ENCODE results near the gene MYL9. TPM values are rescaled to one million over a fixed set of nuclear protein-coding genes. Genes with fewer than 3 reads are reported as not detected.

The MYL9 gene
- total and polyA plus RNA-seq, 2 of the 4 experiments (the other 2 are of a cell fraction): 97.5 to 425 TPM

GRCh38 chr20:36565520-36565919, 24.2 kb downstream of the MYL9 start:
- Histone ChIP-seq H3K4me1 (ENCODE audit: control insufficient read depth, insufficient read depth, low read length) (no peaks in the 10 kb centered on the region), H2AK9ac (replicated peaks; ENCODE audit: low read depth, low read length, poor library complexity) (no peak overlapping the region), H3K4me2 (ENCODE audit: low read depth, low read length) (no peak overlapping the region), H3K56ac (ENCODE audit: extremely low read depth, insufficient read depth, low read length) (no peak overlapping the region), H2BK120ac (ENCODE audit: low read depth, low read length) (no peak overlapping the region), H3K27me3 (ENCODE audit: control insufficient read depth, insufficient read depth, low read length) (no peaks in the 10 kb centered on the region), H3K4me3 (ENCODE audit: insufficient read depth, low read depth, low read length) (no peak overlapping the region), H2BK5ac (ENCODE audit: low read depth, low read length, poor library complexity, severe bottlenecking) (no peak overlapping the region), H3K23ac (ENCODE audit: low read depth, low read length) (no peak overlapping the region), H2AK5ac (ENCODE audit: low read depth, low read length) (no peak overlapping the region), H3K18ac (ENCODE audit: low read depth, low read length) (no peak overlapping the region), H3K9me3 (ENCODE audit: control insufficient read depth, insufficient read depth, low read length) (peaks cover 6% of the 10 kb centered on the region), H3K36me3 (ENCODE audit: control insufficient read depth, insufficient read depth, low read length) (no peaks in the 10 kb centered on the region), H3K14ac (replicated peaks; ENCODE audit: low read depth, low read length) (no peak overlapping the region), H4K91ac (ENCODE audit: insufficient read depth, low read depth, low read length) (no peak overlapping the region), H3K9me1 (ENCODE audit: insufficient read depth, low read length) (peaks cover 8% of the 10 kb centered on the region; the same call in 1 of the 2 replicates), H2BK20ac (ENCODE audit: low read depth, low read length) (no peak overlapping the region), H3K9ac (ENCODE audit: low read depth, low read length) (no peak overlapping the region), H4K5ac (ENCODE audit: low read depth, low read length) (no peak overlapping the region), H3K79me1 (ENCODE audit: low read depth in 1 of 2, low read length in 2 of 2) (no peaks in the 10 kb centered on the region), H2BK15ac (ENCODE audit: low read depth, low read length) (no peak overlapping the region), H4K20me1 (ENCODE audit: insufficient read depth, low read length) (no peaks in the 10 kb centered on the region), H4K8ac (ENCODE audit: low read depth in 2 of 2, low read length in 2 of 2) (no peak overlapping the region), H3K4ac (ENCODE audit: low read depth, low read length) (no peak overlapping the region), H2AFZ (replicated peaks; ENCODE audit: low read length, poor library complexity) (no peak overlapping the region), H3K27ac (ENCODE audit: insufficient read depth, low read length) (no peak overlapping the region)
- TF ChIP-seq MAZ (IDR thresholded peaks at IDR 0.05; ENCODE audit: borderline replicate concordance, low read depth, low read length) (no peak), USF2 (IDR thresholded peaks at IDR 0.05; ENCODE audit: low read depth, low read length) (no peak), ELK1 (IDR thresholded peaks at IDR 0.05; ENCODE audit: borderline replicate concordance, low read depth, low read length) (no peak), BHLHE40 (IDR thresholded peaks at IDR 0.05; ENCODE audit: low read depth, low read length) (no peak), CHD1 (IDR thresholded peaks at IDR 0.05; ENCODE audit: low read depth, low read length) (no peak)
- TF ChIP-seq, protein P1, sequence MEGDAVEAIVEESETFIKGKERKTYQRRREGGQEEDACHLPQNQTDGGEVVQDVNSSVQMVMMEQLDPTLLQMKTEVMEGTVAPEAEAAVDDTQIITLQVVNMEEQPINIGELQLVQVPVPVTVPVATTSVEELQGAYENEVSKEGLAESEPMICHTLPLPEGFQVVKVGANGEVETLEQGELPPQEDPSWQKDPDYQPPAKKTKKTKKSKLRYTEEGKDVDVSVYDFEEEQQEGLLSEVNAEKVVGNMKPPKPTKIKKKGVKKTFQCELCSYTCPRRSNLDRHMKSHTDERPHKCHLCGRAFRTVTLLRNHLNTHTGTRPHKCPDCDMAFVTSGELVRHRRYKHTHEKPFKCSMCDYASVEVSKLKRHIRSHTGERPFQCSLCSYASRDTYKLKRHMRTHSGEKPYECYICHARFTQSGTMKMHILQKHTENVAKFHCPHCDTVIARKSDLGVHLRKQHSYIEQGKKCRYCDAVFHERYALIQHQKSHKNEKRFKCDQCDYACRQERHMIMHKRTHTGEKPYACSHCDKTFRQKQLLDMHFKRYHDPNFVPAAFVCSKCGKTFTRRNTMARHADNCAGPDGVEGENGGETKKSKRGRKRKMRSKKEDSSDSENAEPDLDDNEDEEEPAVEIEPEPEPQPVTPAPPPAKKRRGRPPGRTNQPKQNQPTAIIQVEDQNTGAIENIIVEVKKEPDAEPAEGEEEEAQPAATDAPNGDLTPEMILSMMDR (conservative IDR thresholded peaks at IDR 0.05; ENCODE audit: low read depth, low read length): no peak
- WGBS, 2 experiments (ENCODE audit: extremely low coverage in 2 of 2, insufficient read length in 1 of 2): no CpG with 5 or more reads among the region's 3 CpGs
- no peak for ATAC-seq (ENCODE audit: low read depth)
- BruUV-seq (replicated peaks): no TSS peak
- in situ Hi-C loops (cut with MboI; ENCODE audit: low sequenced_read_pairs) (no loop called here), dilution Hi-C loops (cut with HindIII; ENCODE audit: low sequenced_read_pairs, unreplicated experiment) (no loop called here), intact Hi-C loops (cut with micrococcal nuclease) (no loop called here)
- DNase-seq: no peak
- CTCF ChIA-PET: no interaction called here
- POLR2A ChIA-PET (ENCODE audit: unreplicated experiment): no interaction called here
